ENCODE results near the gene HIRA.
"Not testable (repeated sequence)": the region's sequence is repeated elsewhere in the genome, so short reads cannot be mapped to it uniquely, and the experiment has no call there.

The HIRA gene

GRCh38 chr22:19317865-19318264 is 113.7 kb downstream of the HIRA start:
- TF ChIP-seq CTCF (conservative IDR thresholded peaks at IDR 0.05; ENCODE audit: low read depth, low read length): no peak
- DNase-seq (ENCODE audit: low read depth): no peak
- H3K4me3 ChIP-seq (ENCODE audit: low read depth, low read length): no peak overlapping the region

- DNase-seq (ENCODE audit: low read depth): no peak
- no peak overlapping the region for H3K4me3 ChIP-seq (ENCODE audit: low read depth, low read length)
- TF ChIP-seq CTCF (conservative IDR thresholded peaks at IDR 0.05; ENCODE audit: low read depth, low read length): no peak
Observed at GRCh38 chr22:19307872-19308271, 123.7 kb downstream of the HIRA start.

- not testable (repeated sequence) for DNase-seq (ENCODE audit: low read depth); H3K4me3 ChIP-seq (ENCODE audit: low read depth, low read length)
Observed at GRCh38 chr22:19306535-19306934, 125.0 kb downstream of the HIRA start.

GRCh38 chr22:19304547-19304946 is 127.0 kb downstream of the HIRA start:
- no peak overlapping the region for H3K4me3 ChIP-seq (ENCODE audit: low read depth, low read length)
- TF ChIP-seq CTCF (conservative IDR thresholded peaks at IDR 0.05; ENCODE audit: low read depth, low read length): no peak
- no peak for DNase-seq (ENCODE audit: low read depth)

DNA sequence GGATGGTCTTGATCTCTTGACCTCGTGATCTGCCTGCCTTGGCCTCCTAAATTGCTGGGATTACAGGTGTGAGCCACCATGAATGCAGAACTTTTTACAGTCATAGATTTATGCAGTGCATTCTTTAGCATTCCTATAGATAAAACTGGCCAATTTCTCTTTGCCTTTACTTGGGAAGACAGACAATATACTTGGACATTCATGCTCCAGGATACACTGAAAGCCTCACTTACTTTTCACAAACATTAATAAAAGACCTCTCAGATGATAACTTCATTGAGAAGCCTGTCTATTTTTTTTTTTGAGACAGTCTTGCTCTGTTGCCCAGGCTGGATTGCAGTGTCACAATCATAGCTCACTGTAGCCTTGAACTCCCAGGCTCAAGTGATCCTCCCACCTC is 127.7 kb downstream of the HIRA start:
- DNase-seq (ENCODE audit: low read depth): no peak
- TF ChIP-seq CTCF (conservative IDR thresholded peaks at IDR 0.05; ENCODE audit: low read depth, low read length): no peak
- no peak overlapping the region for H3K4me3 ChIP-seq (ENCODE audit: low read depth, low read length)

- no peak for TF ChIP-seq CTCF (conservative IDR thresholded peaks at IDR 0.05; ENCODE audit: low read depth, low read length)
- no peak overlapping the region for H3K4me3 ChIP-seq (ENCODE audit: low read depth, low read length)
- no peak for DNase-seq (ENCODE audit: low read depth)
Observed at GRCh38 chr22:19295733-19296132, 135.8 kb downstream of the HIRA start.

DNA sequence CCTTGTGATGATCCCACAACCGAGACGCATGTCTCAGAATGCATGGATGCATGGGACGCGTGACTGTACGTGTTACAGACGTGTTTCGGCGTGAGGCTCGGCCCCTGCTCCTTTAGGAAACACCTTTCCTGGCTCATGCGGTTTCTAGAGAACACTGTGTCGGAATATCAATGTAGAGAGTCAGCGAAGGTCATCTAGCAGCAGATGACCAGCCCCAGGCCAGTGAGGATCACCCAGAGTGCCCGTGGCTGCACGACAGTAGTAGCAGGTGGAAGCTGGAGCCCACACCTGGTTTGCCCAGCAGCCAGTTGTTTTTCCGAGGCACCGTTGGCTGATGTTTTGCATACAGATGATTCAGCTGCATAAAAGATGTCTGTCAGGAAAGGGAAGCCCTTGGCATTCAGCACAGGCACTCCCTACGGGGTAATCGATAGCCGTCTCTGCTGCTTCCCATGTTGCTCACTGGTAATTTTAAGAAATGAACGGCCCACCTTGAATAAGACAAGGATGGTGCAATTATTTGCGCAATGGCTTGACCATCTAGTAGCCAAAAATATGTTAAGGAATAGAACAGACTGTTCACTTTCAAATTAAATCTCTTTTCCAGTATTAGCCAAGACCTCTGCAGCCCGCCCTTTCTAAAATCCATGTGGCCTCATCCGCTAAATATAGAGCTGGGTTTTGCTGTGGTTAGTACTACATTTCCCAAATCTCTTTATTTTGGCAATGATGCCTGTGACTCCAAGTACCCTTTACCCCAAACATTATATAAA is 138.9 kb downstream of the HIRA start:
- TF ChIP-seq CTCF (conservative IDR thresholded peaks at IDR 0.05; ENCODE audit: low read depth, low read length): no peak
- peak overlapping the region; percentile 79 for H3K4me3 ChIP-seq (ENCODE audit: low read depth, low read length)
- no peak for DNase-seq (ENCODE audit: low read depth)

All from choroid plexus epithelial cell (primary cell).